Osteoblast (primary cell): ENCODE results near the gene OIT3. TPM values are rescaled to one million over a fixed set of nuclear protein-coding genes. Genes with fewer than 3 reads are reported as not detected.

Experiments
- DNase-seq: peaks from one replicate; pipeline ENCODE4 v3.0.0; 2011; ENCODE audit warnings: low spot score, mixed read lengths; ENCODE audit not compliant: insufficient read length; ENCODE audit errors: missing footprints
- H2AFZ ChIP-seq: 2 replicates; pipeline ENCODE4 v1.6.0; 2011; ENCODE audit warnings: mild to moderate bottlenecking, low read length
- H3K27ac ChIP-seq: 2 replicates; pipeline ENCODE4 v1.5.1; 2011; ENCODE audit warnings: mild to moderate bottlenecking, low read depth, low read length, moderate library complexity
- H3K27me3 ChIP-seq: 2 replicates; pipeline ENCODE4 v1.6.0; 2012; ENCODE audit warnings: mild to moderate bottlenecking, control low read depth, inconsistent platforms, low read length, moderate library complexity; ENCODE audit not compliant: insufficient read depth
- H3K36me3 ChIP-seq: 2 replicates; pipeline ENCODE4 v1.5.1; 2011; ENCODE audit warnings: mild to moderate bottlenecking, low read length, control low read depth, moderate library complexity; ENCODE audit not compliant: insufficient read depth
- H3K4me1 ChIP-seq: 2 replicates; pipeline ENCODE4 v1.5.1; 2011; ENCODE audit warnings: mild to moderate bottlenecking, low read length, control low read depth, moderate library complexity; ENCODE audit not compliant: insufficient read depth
- H3K4me2 ChIP-seq: 2 replicates; pipeline ENCODE4 v1.6.0; 2011; ENCODE audit warnings: mild to moderate bottlenecking, low read length; ENCODE audit not compliant: insufficient read depth
- H3K4me3 ChIP-seq: fragments of 200-600 bp; sonication (generic); 3 replicates; pipeline ENCODE4 v1.5.1; 2012; ENCODE audit warnings: mild to moderate bottlenecking, low read length, inconsistent platforms; ENCODE audit not compliant: insufficient read depth
- H3K79me2 ChIP-seq: 2 replicates; pipeline ENCODE4 v1.6.0; 2012; ENCODE audit warnings: mild to moderate bottlenecking, low read length, control low read depth, inconsistent platforms; ENCODE audit not compliant: insufficient read depth
- H3K9me3 ChIP-seq: 2 replicates; pipeline ENCODE4 v1.5.1; 2011; ENCODE audit warnings: low read depth, low read length, control low read depth
- H4K20me1 ChIP-seq: 2 replicates; pipeline ENCODE4 v1.6.0; 2012; ENCODE audit warnings: mild to moderate bottlenecking, low read length, control low read depth; ENCODE audit not compliant: insufficient read depth
- total RNA-seq: library from RNA; depleted of rRNA; stranded (reverse); fragments of >200 nt; gene quantifications from 2 replicates; pipeline ENCODE4 v1.2.3, GENCODE V29; 2012
- TF ChIP-seq, protein P1 (sequence below): IDR thresholded peaks from 2 replicates; pipeline ENCODE4 v1.5.1; 2011; ENCODE audit warnings: mild to moderate bottlenecking, low read depth, low read length, moderate library complexity; ENCODE audit errors: extremely low read depth

The OIT3 gene
- total RNA-seq, 1 donor, result under 0.01 TPM

- H3K27ac ChIP-seq, result no peak overlapping the region
- TF ChIP-seq, protein P1, sequence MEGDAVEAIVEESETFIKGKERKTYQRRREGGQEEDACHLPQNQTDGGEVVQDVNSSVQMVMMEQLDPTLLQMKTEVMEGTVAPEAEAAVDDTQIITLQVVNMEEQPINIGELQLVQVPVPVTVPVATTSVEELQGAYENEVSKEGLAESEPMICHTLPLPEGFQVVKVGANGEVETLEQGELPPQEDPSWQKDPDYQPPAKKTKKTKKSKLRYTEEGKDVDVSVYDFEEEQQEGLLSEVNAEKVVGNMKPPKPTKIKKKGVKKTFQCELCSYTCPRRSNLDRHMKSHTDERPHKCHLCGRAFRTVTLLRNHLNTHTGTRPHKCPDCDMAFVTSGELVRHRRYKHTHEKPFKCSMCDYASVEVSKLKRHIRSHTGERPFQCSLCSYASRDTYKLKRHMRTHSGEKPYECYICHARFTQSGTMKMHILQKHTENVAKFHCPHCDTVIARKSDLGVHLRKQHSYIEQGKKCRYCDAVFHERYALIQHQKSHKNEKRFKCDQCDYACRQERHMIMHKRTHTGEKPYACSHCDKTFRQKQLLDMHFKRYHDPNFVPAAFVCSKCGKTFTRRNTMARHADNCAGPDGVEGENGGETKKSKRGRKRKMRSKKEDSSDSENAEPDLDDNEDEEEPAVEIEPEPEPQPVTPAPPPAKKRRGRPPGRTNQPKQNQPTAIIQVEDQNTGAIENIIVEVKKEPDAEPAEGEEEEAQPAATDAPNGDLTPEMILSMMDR, result no peak
- no peaks in the 10 kb centered on the region for H3K9me3 ChIP-seq
- no peaks in the 10 kb centered on the region for H3K27me3 ChIP-seq
- H3K4me2 ChIP-seq, result no peak overlapping the region
- peaks cover 2% of the 10 kb centered on the region for H3K4me1 ChIP-seq
- no peak for DNase-seq
- H3K36me3 ChIP-seq, result no peaks in the 10 kb centered on the region
- peaks cover 5% of the 10 kb centered on the region for H4K20me1 ChIP-seq
- no peaks in the 10 kb centered on the region for H3K79me2 ChIP-seq
- no peak overlapping the region for H2AFZ ChIP-seq
- no peak overlapping the region for H3K4me3 ChIP-seq
Measured at GRCh38 chr10:72851509-72851908, 42.0 kb upstream of the OIT3 start.

- no peaks in the 10 kb centered on the region for H3K9me3 ChIP-seq
- H3K36me3 ChIP-seq, result no peaks in the 10 kb centered on the region
- DNase-seq, result no peak
- H3K4me3 ChIP-seq, result no peak overlapping the region
- TF ChIP-seq, protein P1, result no peak
- peaks cover 5% of the 10 kb centered on the region for H4K20me1 ChIP-seq
- no peaks in the 10 kb centered on the region for H3K27me3 ChIP-seq
- H3K79me2 ChIP-seq, result no peaks in the 10 kb centered on the region
- H2AFZ ChIP-seq, result no peak overlapping the region
- no peak overlapping the region for H3K27ac ChIP-seq
- no peaks in the 10 kb centered on the region for H3K4me1 ChIP-seq
- no peak overlapping the region for H3K4me2 ChIP-seq
Measured at GRCh38 chr10:72852508-72852907, 41.0 kb upstream of the OIT3 start.

DNA sequence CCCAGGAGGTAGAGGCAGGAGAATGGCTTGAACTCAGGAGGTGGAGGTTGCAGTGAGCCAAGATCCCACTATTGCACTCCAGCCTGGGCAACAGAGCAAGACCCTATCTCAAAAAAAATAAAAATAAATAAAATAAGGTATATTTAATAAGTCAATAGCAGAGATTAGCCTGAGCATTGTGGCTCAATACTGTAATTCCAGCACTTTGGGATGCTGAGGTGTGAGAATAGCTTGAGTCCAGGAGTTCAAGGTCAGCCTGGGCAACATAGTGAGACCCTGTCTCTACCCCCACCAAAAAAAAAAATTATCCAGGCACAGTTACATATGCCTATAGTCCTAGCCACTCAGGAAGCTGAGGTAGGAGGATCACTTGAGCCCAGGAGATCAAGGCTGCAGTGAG, 38.4 kb upstream of the OIT3 start:
- TF ChIP-seq, protein P1, result no peak
- no peaks in the 10 kb centered on the region for H3K9me3 ChIP-seq

DNA sequence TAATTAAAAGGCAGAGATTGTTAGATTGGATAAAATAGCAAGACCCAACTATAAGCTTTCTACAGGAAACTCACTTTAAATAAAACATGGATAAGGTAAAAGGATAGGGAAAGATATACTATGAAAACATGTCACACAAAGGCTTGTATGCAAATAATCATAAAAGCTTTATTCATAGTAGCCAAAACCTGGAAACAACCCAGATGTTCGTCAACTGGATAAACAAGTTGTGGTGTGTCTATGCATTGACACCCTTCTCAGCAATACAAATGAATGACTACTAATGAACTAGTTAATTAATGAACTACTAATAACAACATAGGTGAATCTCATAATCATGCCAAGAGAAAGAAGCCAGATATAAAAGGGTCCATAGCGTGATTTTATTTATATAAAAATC, 37.7 kb upstream of the OIT3 start:
- TF ChIP-seq, protein P1, result no peak
- Histone ChIP-seq H3K4me1 (no peaks in the 10 kb centered on the region), H3K4me3 (no peak overlapping the region), H3K27ac (no peak overlapping the region), H3K4me2 (no peak overlapping the region), H4K20me1 (peaks cover 5% of the 10 kb centered on the region), H3K9me3 (no peaks in the 10 kb centered on the region), H2AFZ (no peak overlapping the region), H3K36me3 (peaks cover 4% of the 10 kb centered on the region), H3K79me2 (no peaks in the 10 kb centered on the region), H3K27me3 (no peaks in the 10 kb centered on the region)
- no peak for DNase-seq

More for the DNA sequence above, 38.4 kb upstream of the OIT3 start:
- H2AFZ ChIP-seq, result no peak overlapping the region
- H3K4me3 ChIP-seq, result no peak overlapping the region
- H3K27ac ChIP-seq, result no peak overlapping the region
- peaks cover 4% of the 10 kb centered on the region for H3K36me3 ChIP-seq
- H3K4me2 ChIP-seq, result no peak overlapping the region
- H3K79me2 ChIP-seq, result no peaks in the 10 kb centered on the region
- no peaks in the 10 kb centered on the region for H3K27me3 ChIP-seq
- no peaks in the 10 kb centered on the region for H3K4me1 ChIP-seq
- peaks cover 5% of the 10 kb centered on the region for H4K20me1 ChIP-seq
- no peak for DNase-seq
